PFSK-1 (cell line): ENCODE data around the gene ADAM12.

Source experiments
- FOXP2 ChIP-seq: optimal IDR thresholded peaks from 2 replicates; pipeline ENCODE3; 2011; ENCODE audit warnings: borderline replicate concordance, control low read depth, inconsistent platforms; ENCODE audit not compliant: insufficient read depth; ENCODE audit errors: extremely low read length, extremely low read depth
- POLR2AphosphoS5 ChIP-seq: IDR thresholded peaks from 2 replicates; pipeline ENCODE4 v1.6.1; 2012; ENCODE audit warnings: low read depth, mild to moderate bottlenecking, control low read depth, low read length, moderate library complexity
- REST ChIP-seq, 2 experiments: IDR thresholded peaks; 2 replicates each; pipeline versions ENCODE4 v1.6.1 to v1.8.0; 2011 to 2012; ENCODE audit warnings: low read depth in 2 of 2, low read length in 2 of 2, control low read depth in 1 of 2, inconsistent platforms in 1 of 2, mild to moderate bottlenecking in 1 of 2, moderate library complexity in 1 of 2; ENCODE audit not compliant: insufficient read depth in 1 of 2
- SIN3A ChIP-seq: IDR thresholded peaks from 2 replicates; pipeline ENCODE4 v1.6.1; 2012; ENCODE audit warnings: mild to moderate bottlenecking, low read length, moderate library complexity, borderline replicate concordance; ENCODE audit not compliant: insufficient read depth
- TAF1 ChIP-seq: IDR thresholded peaks from 2 replicates; pipeline ENCODE4 v1.6.1; 2012; ENCODE audit warnings: low read length, control low read depth, borderline replicate concordance; ENCODE audit not compliant: insufficient read depth

ADAM12 gene

GRCh38 chr10:126397156-126397555 lies 8.9 kb upstream of the ADAM12 start:
- TF ChIP-seq FOXP2: no peak
- no peak for TF ChIP-seq POLR2AphosphoS5
- TF ChIP-seq REST (IDR thresholded peaks at IDR 0.05; ENCODE audit: insufficient read depth in 1 of 2, low read depth in 2 of 2, low read length in 2 of 2): no peak
- TF ChIP-seq SIN3A: no peak
- TF ChIP-seq TAF1: no peak

- TF ChIP-seq POLR2AphosphoS5 (no peak), REST (IDR thresholded peaks at IDR 0.05; ENCODE audit: insufficient read depth in 1 of 2, low read depth in 2 of 2, low read length in 2 of 2) (no peak), SIN3A (no peak), TAF1 (no peak), FOXP2 (no peak)
Observed at GRCh38 chr10:126394948-126395347, 6.7 kb upstream of the ADAM12 start.

- no peak for TF ChIP-seq REST (IDR thresholded peaks at IDR 0.05; ENCODE audit: insufficient read depth in 1 of 2, low read depth in 2 of 2, low read length in 2 of 2)
- TF ChIP-seq SIN3A: no peak
- no peak for TF ChIP-seq FOXP2
- TF ChIP-seq POLR2AphosphoS5: no peak
- TF ChIP-seq TAF1: no peak
Observed at GRCh38 chr10:126393076-126393475, 4.8 kb upstream of the ADAM12 start.

- no peak for TF ChIP-seq REST (IDR thresholded peaks at IDR 0.05; ENCODE audit: insufficient read depth in 1 of 2, low read depth in 2 of 2, low read length in 2 of 2)
- TF ChIP-seq TAF1: no peak
- no peak for TF ChIP-seq FOXP2
- no peak for TF ChIP-seq SIN3A
- no peak for TF ChIP-seq POLR2AphosphoS5
Observed at GRCh38 chr10:126392469-126392868, 4.2 kb upstream of the ADAM12 start.

- TF ChIP-seq SIN3A (no peak), REST (IDR thresholded peaks at IDR 0.05; ENCODE audit: insufficient read depth in 1 of 2, low read depth in 2 of 2, low read length in 2 of 2) (no peak), TAF1 (no peak), POLR2AphosphoS5 (no peak), FOXP2 (no peak)
Observed at GRCh38 chr10:126392068-126392467, 3.8 kb upstream of the ADAM12 start.
